Osteoblast (primary cell): Measurements from ENCODE around the gene SKIL. TPM values are rescaled to one million over a fixed set of nuclear protein-coding genes. Genes with fewer than 3 reads are reported as not detected.

Source experiments
- DNase-seq: peaks from one replicate; pipeline ENCODE4 v3.0.0; 2011; ENCODE audit warnings: low spot score, mixed read lengths; ENCODE audit not compliant: insufficient read length; ENCODE audit errors: missing footprints
- H2AFZ ChIP-seq: 2 replicates; pipeline ENCODE4 v1.6.0; 2011; ENCODE audit warnings: mild to moderate bottlenecking, low read length
- H3K27ac ChIP-seq: 2 replicates; pipeline ENCODE4 v1.5.1; 2011; ENCODE audit warnings: mild to moderate bottlenecking, low read depth, low read length, moderate library complexity
- H3K27me3 ChIP-seq: 2 replicates; pipeline ENCODE4 v1.6.0; 2012; ENCODE audit warnings: mild to moderate bottlenecking, control low read depth, inconsistent platforms, low read length, moderate library complexity; ENCODE audit not compliant: insufficient read depth
- H3K36me3 ChIP-seq: 2 replicates; pipeline ENCODE4 v1.5.1; 2011; ENCODE audit warnings: mild to moderate bottlenecking, low read length, control low read depth, moderate library complexity; ENCODE audit not compliant: insufficient read depth
- H3K4me1 ChIP-seq: 2 replicates; pipeline ENCODE4 v1.5.1; 2011; ENCODE audit warnings: mild to moderate bottlenecking, low read length, control low read depth, moderate library complexity; ENCODE audit not compliant: insufficient read depth
- H3K4me2 ChIP-seq: 2 replicates; pipeline ENCODE4 v1.6.0; 2011; ENCODE audit warnings: mild to moderate bottlenecking, low read length; ENCODE audit not compliant: insufficient read depth
- H3K4me3 ChIP-seq: fragments of 200-600 bp; sonication (generic); 3 replicates; pipeline ENCODE4 v1.5.1; 2012; ENCODE audit warnings: mild to moderate bottlenecking, low read length, inconsistent platforms; ENCODE audit not compliant: insufficient read depth
- H3K79me2 ChIP-seq: 2 replicates; pipeline ENCODE4 v1.6.0; 2012; ENCODE audit warnings: mild to moderate bottlenecking, low read length, control low read depth, inconsistent platforms; ENCODE audit not compliant: insufficient read depth
- H3K9me3 ChIP-seq: 2 replicates; pipeline ENCODE4 v1.5.1; 2011; ENCODE audit warnings: low read depth, low read length, control low read depth
- H4K20me1 ChIP-seq: 2 replicates; pipeline ENCODE4 v1.6.0; 2012; ENCODE audit warnings: mild to moderate bottlenecking, low read length, control low read depth; ENCODE audit not compliant: insufficient read depth
- CTCF ChIP-seq: IDR thresholded peaks from 2 replicates; pipeline ENCODE4 v1.5.1; 2011; ENCODE audit warnings: mild to moderate bottlenecking, low read depth, low read length, moderate library complexity; ENCODE audit errors: extremely low read depth
- total RNA-seq: library from RNA; depleted of rRNA; stranded (reverse); fragments of >200 nt; gene quantifications from 2 replicates; pipeline ENCODE4 v1.2.3, GENCODE V29; 2012

SKIL gene
- total RNA-seq, 1 donor = 69.8 TPM

- peak; percentile 74 for TF ChIP-seq CTCF
- H3K36me3 ChIP-seq = no peaks in the 10 kb centered on the region
These were observed 53.0 kb downstream of the SKIL start for GRCh38 chr3:170410428-170411029.

GRCh38 chr3:170413291-170413690 is 55.8 kb downstream of the SKIL start:
- Histone ChIP-seq H3K36me3 (no peaks in the 10 kb centered on the region), H3K79me2 (no peaks in the 10 kb centered on the region), H2AFZ (no peak overlapping the region), H3K27me3 (no peaks in the 10 kb centered on the region), H3K9me3 (no peaks in the 10 kb centered on the region), H3K4me3 (no peak overlapping the region), H4K20me1 (no peaks in the 10 kb centered on the region), H3K27ac (no peak overlapping the region), H3K4me1 (peaks cover 11% of the 10 kb centered on the region), H3K4me2 (no peak overlapping the region)
- no peak for DNase-seq
- TF ChIP-seq CTCF = no peak

More at GRCh38 chr3:170410428-170411029, 53.0 kb downstream of the SKIL start:
- Histone ChIP-seq H3K4me3 (no peak overlapping the region), H3K4me1 (peaks cover 8% of the 10 kb centered on the region), H3K4me2 (no peak overlapping the region), H3K27ac (no peak overlapping the region), H3K27me3 (no peaks in the 10 kb centered on the region), H2AFZ (no peak overlapping the region), H4K20me1 (no peaks in the 10 kb centered on the region), H3K79me2 (no peaks in the 10 kb centered on the region), H3K9me3 (no peaks in the 10 kb centered on the region)
- DNase-seq = peak; percentile 76

- peaks cover 15% of the 10 kb centered on the region for H3K4me1 ChIP-seq
- H3K27me3 ChIP-seq = no peaks in the 10 kb centered on the region
- peak; percentile 100 for TF ChIP-seq CTCF
- H3K4me2 ChIP-seq = peak overlapping the region; percentile 8
- no peaks in the 10 kb centered on the region for H3K79me2 ChIP-seq
- DNase-seq = no peak
- H3K36me3 ChIP-seq = no peaks in the 10 kb centered on the region
- H4K20me1 ChIP-seq = no peaks in the 10 kb centered on the region
- H2AFZ ChIP-seq = no peak overlapping the region
- H3K9me3 ChIP-seq = no peaks in the 10 kb centered on the region
- H3K4me3 ChIP-seq = no peak overlapping the region
- H3K27ac ChIP-seq = peak overlapping the region; percentile 3
These were observed 56.7 kb downstream of the SKIL start for GRCh38 chr3:170414202-170414663.

GRCh38 chr3:170417090-170417489 is 59.6 kb downstream of the SKIL start:
- H3K9me3 ChIP-seq = no peaks in the 10 kb centered on the region
- no peak overlapping the region for H3K27ac ChIP-seq
- peaks cover 22% of the 10 kb centered on the region for H3K4me1 ChIP-seq
- no peak overlapping the region for H2AFZ ChIP-seq
- no peak overlapping the region for H3K4me3 ChIP-seq
- no peak overlapping the region for H3K4me2 ChIP-seq
- H3K27me3 ChIP-seq = no peaks in the 10 kb centered on the region
- no peak for DNase-seq
- peaks cover 2% of the 10 kb centered on the region for H3K79me2 ChIP-seq
- no peaks in the 10 kb centered on the region for H4K20me1 ChIP-seq
- H3K36me3 ChIP-seq = no peaks in the 10 kb centered on the region
- no peak for TF ChIP-seq CTCF
